WTC11 (cell line): ENCODE measurements around the gene ZNF426. TPM values are rescaled to one million over a fixed set of nuclear protein-coding genes. Genes with fewer than 3 reads are reported as not detected.

Experiments
- ATAC-seq: fragments of 200-7000 bp; cut with Tn5 transposase; 2 replicates; pipeline ENCODE4 v1.10.0; 2021; ENCODE audit warnings: mild to moderate bottlenecking, moderate library complexity
- CTCF ChIA-PET: fragments of 300-600 bp; sonication (Branson Sonifier 250); formaldehyde crosslinking; loops from one replicate; lab custom pipeline; 2021; ENCODE audit warnings: antibody characterized with exemption; lab: Charles Lee
- POLR2A ChIA-PET: fragments of 350-600 bp; sonication (Branson Sonifier 250); formaldehyde crosslinking; loops from one replicate; lab custom pipeline; 2021; ENCODE audit warnings: antibody characterized with exemption; lab: Charles Lee
- DNase-seq: peaks from one replicate; pipeline ENCODE4 v3.0.0; 2021; ENCODE audit warnings: low spot score
- H3K27ac Mint-ChIP-seq: 2 replicates; pipeline ENCODE4 v1.8.0; 2021; ENCODE audit warnings: mixed read lengths
- H3K27me3 Mint-ChIP-seq: 2 replicates; pipeline ENCODE4 v1.8.0; 2021; ENCODE audit warnings: low read depth, mild to moderate bottlenecking, moderate library complexity, mixed read lengths
- H3K36me3 Mint-ChIP-seq: 2 replicates; pipeline ENCODE4 v1.8.0; 2021; ENCODE audit warnings: mixed read lengths
- H3K4me1 Mint-ChIP-seq: 2 replicates; pipeline ENCODE4 v1.8.0; 2022; ENCODE audit warnings: mixed read lengths
- H3K4me3 Mint-ChIP-seq: 2 replicates; pipeline ENCODE4 v1.8.0; 2021; ENCODE audit warnings: mild to moderate bottlenecking, moderate library complexity, mixed read lengths
- H3K9me3 Mint-ChIP-seq: 2 replicates; pipeline ENCODE4 v1.8.0; 2021; ENCODE audit warnings: mixed read lengths
- ELF4 ChIP-seq: sonication (generic); formaldehyde crosslinking; IDR thresholded peaks from 2 replicates; pipeline ENCODE4 v1.8.1; 2022; ENCODE audit warnings: low read depth, mild to moderate bottlenecking, moderate library complexity, missing genetic modification reagents
- GABPB1 ChIP-seq: sonication (generic); formaldehyde crosslinking; IDR thresholded peaks from 2 replicates; pipeline ENCODE4 v1.8.1; 2023; ENCODE audit warnings: mild to moderate bottlenecking, missing genetic modification reagents
- SP1 ChIP-seq: sonication (generic); formaldehyde crosslinking; conservative IDR thresholded peaks from 2 replicates; pipeline ENCODE4 v1.8.1; 2022; ENCODE audit warnings: missing genetic modification reagents
- ZNF263 ChIP-seq: sonication (generic); formaldehyde crosslinking; IDR thresholded peaks from 2 replicates; pipeline ENCODE4 v1.8.1; 2022; ENCODE audit warnings: low read depth, mild to moderate bottlenecking, moderate library complexity, missing genetic modification reagents
- ZNF396 ChIP-seq: fragments of 250-450 bp; sonication (Bioruptor Pico); IDR thresholded peaks from 2 replicates; pipeline ENCODE4 v1.8.0; 2021; ENCODE audit warnings: mild to moderate bottlenecking, moderate library complexity, borderline replicate concordance
- ZNF671 ChIP-seq: fragments of 250-450 bp; sonication (Bioruptor Pico); IDR thresholded peaks from 2 replicates; pipeline ENCODE4 v1.8.0; 2021; ENCODE audit warnings: mild to moderate bottlenecking
- total RNA-seq: library from RNA; stranded (reverse); gene quantifications from 3 replicates; pipeline ENCODE4 v1.2.3, GENCODE V29; 2021
- TF ChIP-seq, protein P1 (sequence below): sonication (generic); formaldehyde crosslinking; IDR thresholded peaks from 2 replicates; pipeline ENCODE4 v1.8.0; 2023; ENCODE audit warnings: mild to moderate bottlenecking, missing genetic modification reagents
- TF ChIP-seq, protein P2 (sequence below): sonication (generic); formaldehyde crosslinking; IDR thresholded peaks from 2 replicates; pipeline ENCODE4 v1.8.1; 2023; ENCODE audit warnings: mild to moderate bottlenecking, missing genetic modification reagents
- TF ChIP-seq, protein P3 (sequence below): fragments of 250-450 bp; sonication (Bioruptor Pico); conservative IDR thresholded peaks from 2 replicates; pipeline ENCODE4 v1.9.0; 2021; ENCODE audit warnings: mild to moderate bottlenecking
- TF ChIP-seq, protein P4 (sequence below): sonication (generic); formaldehyde crosslinking; IDR thresholded peaks from 2 replicates; pipeline ENCODE4 v1.8.1; 2023; ENCODE audit warnings: mild to moderate bottlenecking, missing genetic modification reagents, moderate library complexity
- TF ChIP-seq, protein P5 (sequence below): sonication (generic); formaldehyde crosslinking; IDR thresholded peaks from 2 replicates; pipeline ENCODE4 v1.8.1; 2023; ENCODE audit warnings: mild to moderate bottlenecking, missing genetic modification reagents
- TF ChIP-seq, protein P6 (sequence below): sonication (generic); formaldehyde crosslinking; IDR thresholded peaks from 2 replicates; pipeline ENCODE4 v1.8.1; 2022; ENCODE audit warnings: low read depth, missing genetic modification reagents, borderline replicate concordance
- TF ChIP-seq, protein P7 (sequence below): sonication (generic); formaldehyde crosslinking; IDR thresholded peaks from 2 replicates; pipeline ENCODE4 v1.8.1; 2022; ENCODE audit warnings: missing genetic modification reagents, borderline replicate concordance
- TF ChIP-seq, protein P8 (sequence below): fragments of 200-600 bp; IDR thresholded peaks from 2 replicates; pipeline ENCODE4 v1.8.0; 2022; ENCODE audit warnings: antibody characterized with exemption

ZNF426 gene
- total RNA-seq, 1 experiment from 2014 or later = 30.3 TPM

DNA sequence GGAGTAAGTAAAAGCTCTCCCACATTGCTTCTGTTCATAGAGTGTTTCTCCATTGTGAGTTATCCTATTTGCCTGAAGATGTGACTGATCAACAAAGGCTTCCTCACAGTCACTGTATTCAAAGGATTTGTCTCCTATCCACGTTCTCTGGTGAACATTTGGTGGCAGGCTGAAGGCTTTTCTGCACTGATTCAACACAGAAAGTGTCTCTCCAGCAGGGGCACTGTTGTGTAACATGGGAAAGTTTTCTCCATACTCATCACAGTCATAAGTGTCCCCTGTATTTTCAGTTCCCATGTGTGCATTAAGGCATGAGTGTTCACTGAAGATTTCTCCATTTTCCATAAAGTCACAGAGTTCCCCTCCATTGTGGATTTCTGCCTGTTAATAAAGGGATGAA lies 28.3 kb upstream of the ZNF426 start (continued):
- TF ChIP-seq, protein P1, sequence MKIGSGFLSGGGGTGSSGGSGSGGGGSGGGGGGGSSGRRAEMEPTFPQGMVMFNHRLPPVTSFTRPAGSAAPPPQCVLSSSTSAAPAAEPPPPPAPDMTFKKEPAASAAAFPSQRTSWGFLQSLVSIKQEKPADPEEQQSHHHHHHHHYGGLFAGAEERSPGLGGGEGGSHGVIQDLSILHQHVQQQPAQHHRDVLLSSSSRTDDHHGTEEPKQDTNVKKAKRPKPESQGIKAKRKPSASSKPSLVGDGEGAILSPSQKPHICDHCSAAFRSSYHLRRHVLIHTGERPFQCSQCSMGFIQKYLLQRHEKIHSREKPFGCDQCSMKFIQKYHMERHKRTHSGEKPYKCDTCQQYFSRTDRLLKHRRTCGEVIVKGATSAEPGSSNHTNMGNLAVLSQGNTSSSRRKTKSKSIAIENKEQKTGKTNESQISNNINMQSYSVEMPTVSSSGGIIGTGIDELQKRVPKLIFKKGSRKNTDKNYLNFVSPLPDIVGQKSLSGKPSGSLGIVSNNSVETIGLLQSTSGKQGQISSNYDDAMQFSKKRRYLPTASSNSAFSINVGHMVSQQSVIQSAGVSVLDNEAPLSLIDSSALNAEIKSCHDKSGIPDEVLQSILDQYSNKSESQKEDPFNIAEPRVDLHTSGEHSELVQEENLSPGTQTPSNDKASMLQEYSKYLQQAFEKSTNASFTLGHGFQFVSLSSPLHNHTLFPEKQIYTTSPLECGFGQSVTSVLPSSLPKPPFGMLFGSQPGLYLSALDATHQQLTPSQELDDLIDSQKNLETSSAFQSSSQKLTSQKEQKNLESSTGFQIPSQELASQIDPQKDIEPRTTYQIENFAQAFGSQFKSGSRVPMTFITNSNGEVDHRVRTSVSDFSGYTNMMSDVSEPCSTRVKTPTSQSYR (CRISPR knock-in tag) = no peak
- no peak for TF ChIP-seq SP1
- TF ChIP-seq, protein P2, sequence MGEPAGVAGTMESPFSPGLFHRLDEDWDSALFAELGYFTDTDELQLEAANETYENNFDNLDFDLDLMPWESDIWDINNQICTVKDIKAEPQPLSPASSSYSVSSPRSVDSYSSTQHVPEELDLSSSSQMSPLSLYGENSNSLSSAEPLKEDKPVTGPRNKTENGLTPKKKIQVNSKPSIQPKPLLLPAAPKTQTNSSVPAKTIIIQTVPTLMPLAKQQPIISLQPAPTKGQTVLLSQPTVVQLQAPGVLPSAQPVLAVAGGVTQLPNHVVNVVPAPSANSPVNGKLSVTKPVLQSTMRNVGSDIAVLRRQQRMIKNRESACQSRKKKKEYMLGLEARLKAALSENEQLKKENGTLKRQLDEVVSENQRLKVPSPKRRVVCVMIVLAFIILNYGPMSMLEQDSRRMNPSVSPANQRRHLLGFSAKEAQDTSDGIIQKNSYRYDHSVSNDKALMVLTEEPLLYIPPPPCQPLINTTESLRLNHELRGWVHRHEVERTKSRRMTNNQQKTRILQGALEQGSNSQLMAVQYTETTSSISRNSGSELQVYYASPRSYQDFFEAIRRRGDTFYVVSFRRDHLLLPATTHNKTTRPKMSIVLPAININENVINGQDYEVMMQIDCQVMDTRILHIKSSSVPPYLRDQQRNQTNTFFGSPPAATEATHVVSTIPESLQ (CRISPR knock-in tag) = no peak

DNA sequence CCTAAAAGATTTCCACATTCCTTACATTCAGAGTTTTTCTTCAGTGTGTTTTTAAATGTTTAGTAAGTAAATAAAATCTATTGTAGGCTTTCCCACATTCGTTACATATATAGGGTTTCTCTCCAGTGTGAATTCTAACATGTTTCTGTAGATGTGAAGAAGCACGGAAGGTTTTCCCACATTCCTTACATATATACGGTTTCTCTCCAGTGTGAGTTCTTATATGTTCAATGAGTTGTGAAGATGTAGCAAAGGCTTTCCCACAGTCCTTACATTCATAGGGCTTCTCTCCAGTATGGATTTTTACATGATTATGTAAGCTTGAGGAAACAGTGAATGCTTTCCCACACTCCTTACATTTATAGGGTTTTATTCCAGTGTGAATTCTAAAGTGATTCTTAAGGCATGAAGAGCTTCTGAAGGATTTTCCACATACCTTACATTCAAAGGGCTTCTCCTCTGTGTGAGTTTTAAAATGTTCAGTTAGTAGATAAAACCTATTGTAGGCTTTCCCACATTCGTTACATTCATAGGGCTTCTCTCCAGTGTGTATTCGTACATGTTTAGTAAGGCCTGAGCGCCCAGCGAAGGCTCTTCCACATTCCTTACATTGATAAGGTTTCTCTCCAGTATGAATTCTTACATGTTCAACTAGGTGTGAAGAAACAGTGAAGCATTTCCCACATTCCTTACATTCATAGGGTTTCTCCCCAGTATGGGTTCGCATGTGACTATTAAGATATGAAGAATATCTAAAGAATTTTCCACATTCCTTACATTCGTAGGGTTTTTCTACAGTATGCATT lies 27.7 kb upstream of the ZNF426 start:
- Mint-ChIP-seq H3K4me1 (no peaks in the 10 kb centered on the region; the same call in 1 of the 2 replicates), H3K4me3 (no peak overlapping the region), H3K9me3 (peaks cover 46% of the 10 kb centered on the region), H3K27ac (no peak overlapping the region), H3K27me3 (peaks cover 11% of the 10 kb centered on the region), H3K36me3 (peaks cover 93% of the 10 kb centered on the region)
- CTCF ChIA-PET = no interaction called here
- ATAC-seq (no peak; the same call in 1 of the 2 replicates), DNase-seq (no peak)
- TF ChIP-seq, protein P3, sequence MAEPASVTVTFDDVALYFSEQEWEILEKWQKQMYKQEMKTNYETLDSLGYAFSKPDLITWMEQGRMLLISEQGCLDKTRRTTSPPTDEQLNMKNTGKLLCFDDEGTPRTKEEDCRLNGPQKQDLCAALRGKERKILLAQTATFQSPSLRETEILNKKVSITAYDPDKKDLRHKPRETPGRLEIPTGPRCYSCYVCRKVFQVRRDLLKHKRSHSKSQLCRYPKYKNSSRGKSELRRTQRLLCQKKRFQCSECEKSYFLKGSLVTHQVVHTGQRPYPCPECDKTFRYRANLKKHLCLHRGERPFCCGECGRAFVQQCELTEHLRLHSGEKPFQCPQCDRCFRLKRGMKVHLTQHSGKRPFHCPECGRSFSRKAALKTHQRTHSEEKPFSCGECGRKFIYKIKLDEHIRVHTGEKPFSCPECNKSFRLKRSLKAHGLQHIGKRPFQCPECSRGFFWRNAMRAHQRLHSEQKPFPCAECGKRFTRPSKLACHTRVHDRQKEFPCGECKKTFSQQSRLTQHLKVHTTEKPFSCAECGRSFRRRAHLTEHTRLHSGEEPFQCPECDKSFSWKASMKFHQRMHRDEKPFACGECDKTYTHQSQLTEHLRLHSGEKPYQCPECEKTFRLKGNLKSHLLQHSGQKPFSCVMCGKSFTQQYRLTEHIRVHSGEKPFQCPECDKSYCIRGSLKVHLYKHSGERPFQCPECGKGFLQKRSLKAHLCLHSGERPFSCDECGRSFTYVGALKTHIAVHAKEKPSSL (CRISPR knock-in tag) = 0 out of 2 replicates have a peak, but pooled peaks have one; percentile 47
- TF ChIP-seq SP1 = no peak
- TF ChIP-seq, protein P4, sequence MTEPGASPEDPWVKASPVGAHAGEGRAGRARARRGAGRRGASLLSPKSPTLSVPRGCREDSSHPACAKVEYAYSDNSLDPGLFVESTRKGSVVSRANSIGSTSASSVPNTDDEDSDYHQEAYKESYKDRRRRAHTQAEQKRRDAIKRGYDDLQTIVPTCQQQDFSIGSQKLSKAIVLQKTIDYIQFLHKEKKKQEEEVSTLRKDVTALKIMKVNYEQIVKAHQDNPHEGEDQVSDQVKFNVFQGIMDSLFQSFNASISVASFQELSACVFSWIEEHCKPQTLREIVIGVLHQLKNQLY (CRISPR knock-in tag) = no peak
- POLR2A ChIA-PET = no interaction called here

DNA sequence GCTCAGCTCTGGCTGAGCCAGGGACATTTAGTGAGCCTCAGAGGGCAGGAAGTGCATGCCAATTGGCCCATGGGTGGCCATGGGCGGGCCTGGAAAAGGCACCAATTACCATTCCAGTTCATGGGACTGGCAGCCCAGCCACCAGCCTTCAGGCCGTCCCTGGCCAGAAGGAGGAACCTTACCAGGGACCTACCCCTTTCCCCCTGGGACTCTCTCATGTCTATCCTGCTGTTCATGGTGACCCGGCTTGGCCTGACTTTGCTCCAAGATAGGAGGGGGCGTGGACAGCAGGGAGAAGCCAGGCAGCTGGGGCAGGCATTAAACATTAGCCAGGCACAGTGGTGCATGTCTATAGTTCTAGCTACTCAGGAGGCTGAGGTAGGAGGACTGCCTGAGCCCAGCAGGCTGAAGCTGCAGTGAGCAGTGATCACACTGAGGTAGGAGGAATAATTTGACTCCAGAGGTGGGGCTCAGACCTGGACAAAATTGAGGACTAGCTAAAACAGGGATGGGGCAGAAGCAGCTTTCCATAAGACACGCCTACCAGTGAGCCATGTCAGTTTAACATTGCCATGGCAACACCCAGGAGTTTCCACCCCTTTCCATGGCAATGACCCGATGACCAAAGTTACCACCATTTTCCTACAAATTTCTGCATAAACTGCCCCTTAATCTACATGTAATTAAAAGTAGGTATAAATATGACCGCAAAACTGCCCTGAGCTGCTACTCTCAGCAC lies 14.3 kb upstream of the ZNF426 start:
- Mint-ChIP-seq H3K27ac (no peak overlapping the region), H3K36me3 (peaks cover 24% of the 10 kb centered on the region), H3K27me3 (peaks cover 3% of the 10 kb centered on the region; the same call in 1 of the 2 replicates), H3K4me3 (no peak overlapping the region), H3K9me3 (peaks cover 49% of the 10 kb centered on the region), H3K4me1 (no peaks in the 10 kb centered on the region)
- ATAC-seq (peak; percentile 59), DNase-seq (no peak)
- CTCF ChIA-PET = no interaction called here
- POLR2A ChIA-PET = interaction anchor here (0.5 to 1.3 kb wide), 2 partner anchors 10 to 25 kb away, joined by 3 to 4 read pairs; no protein-coding TSS in a partner anchor
- TF ChIP-seq ZNF396 (CRISPR knock-in tag) = no peak
- TF ChIP-seq, protein P5, sequence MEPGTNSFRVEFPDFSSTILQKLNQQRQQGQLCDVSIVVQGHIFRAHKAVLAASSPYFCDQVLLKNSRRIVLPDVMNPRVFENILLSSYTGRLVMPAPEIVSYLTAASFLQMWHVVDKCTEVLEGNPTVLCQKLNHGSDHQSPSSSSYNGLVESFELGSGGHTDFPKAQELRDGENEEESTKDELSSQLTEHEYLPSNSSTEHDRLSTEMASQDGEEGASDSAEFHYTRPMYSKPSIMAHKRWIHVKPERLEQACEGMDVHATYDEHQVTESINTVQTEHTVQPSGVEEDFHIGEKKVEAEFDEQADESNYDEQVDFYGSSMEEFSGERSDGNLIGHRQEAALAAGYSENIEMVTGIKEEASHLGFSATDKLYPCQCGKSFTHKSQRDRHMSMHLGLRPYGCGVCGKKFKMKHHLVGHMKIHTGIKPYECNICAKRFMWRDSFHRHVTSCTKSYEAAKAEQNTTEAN = no peak
- TF ChIP-seq, protein P6, sequence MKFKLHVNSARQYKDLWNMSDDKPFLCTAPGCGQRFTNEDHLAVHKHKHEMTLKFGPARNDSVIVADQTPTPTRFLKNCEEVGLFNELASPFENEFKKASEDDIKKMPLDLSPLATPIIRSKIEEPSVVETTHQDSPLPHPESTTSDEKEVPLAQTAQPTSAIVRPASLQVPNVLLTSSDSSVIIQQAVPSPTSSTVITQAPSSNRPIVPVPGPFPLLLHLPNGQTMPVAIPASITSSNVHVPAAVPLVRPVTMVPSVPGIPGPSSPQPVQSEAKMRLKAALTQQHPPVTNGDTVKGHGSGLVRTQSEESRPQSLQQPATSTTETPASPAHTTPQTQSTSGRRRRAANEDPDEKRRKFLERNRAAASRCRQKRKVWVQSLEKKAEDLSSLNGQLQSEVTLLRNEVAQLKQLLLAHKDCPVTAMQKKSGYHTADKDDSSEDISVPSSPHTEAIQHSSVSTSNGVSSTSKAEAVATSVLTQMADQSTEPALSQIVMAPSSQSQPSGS (CRISPR knock-in tag) = no peak
- no peak for TF ChIP-seq ELF4 (CRISPR knock-in tag)
- TF ChIP-seq, protein P7, sequence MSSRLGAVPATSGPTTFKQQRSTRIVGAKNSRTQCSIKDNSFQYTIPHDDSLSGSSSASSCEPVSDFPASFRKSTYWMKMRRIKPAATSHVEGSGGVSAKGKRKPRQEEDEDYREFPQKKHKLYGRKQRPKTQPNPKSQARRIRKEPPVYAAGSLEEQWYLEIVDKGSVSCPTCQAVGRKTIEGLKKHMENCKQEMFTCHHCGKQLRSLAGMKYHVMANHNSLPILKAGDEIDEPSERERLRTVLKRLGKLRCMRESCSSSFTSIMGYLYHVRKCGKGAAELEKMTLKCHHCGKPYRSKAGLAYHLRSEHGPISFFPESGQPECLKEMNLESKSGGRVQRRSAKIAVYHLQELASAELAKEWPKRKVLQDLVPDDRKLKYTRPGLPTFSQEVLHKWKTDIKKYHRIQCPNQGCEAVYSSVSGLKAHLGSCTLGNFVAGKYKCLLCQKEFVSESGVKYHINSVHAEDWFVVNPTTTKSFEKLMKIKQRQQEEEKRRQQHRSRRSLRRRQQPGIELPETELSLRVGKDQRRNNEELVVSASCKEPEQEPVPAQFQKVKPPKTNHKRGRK = no peak
- no peak for TF ChIP-seq GABPB1 (CRISPR knock-in tag)
- no peak for TF ChIP-seq ZNF263 (CRISPR knock-in tag)
- no peak for TF ChIP-seq ZNF671
- TF ChIP-seq, protein P8, sequence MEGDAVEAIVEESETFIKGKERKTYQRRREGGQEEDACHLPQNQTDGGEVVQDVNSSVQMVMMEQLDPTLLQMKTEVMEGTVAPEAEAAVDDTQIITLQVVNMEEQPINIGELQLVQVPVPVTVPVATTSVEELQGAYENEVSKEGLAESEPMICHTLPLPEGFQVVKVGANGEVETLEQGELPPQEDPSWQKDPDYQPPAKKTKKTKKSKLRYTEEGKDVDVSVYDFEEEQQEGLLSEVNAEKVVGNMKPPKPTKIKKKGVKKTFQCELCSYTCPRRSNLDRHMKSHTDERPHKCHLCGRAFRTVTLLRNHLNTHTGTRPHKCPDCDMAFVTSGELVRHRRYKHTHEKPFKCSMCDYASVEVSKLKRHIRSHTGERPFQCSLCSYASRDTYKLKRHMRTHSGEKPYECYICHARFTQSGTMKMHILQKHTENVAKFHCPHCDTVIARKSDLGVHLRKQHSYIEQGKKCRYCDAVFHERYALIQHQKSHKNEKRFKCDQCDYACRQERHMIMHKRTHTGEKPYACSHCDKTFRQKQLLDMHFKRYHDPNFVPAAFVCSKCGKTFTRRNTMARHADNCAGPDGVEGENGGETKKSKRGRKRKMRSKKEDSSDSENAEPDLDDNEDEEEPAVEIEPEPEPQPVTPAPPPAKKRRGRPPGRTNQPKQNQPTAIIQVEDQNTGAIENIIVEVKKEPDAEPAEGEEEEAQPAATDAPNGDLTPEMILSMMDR = no peak
